CD4-positive, alpha-beta memory T cell (primary cell): Measurements from ENCODE around the gene RABGGTA. TPM values are rescaled to one million over a fixed set of nuclear protein-coding genes. Genes with fewer than 3 reads are reported as not detected.

ENCODE experiments used
- CTCF ChIA-PET: fragments of 350-600 bp; sonication (Branson Sonifier 250); formaldehyde crosslinking; loops from one replicate; lab custom pipeline; 2021; ENCODE audit warnings: inconsistent platforms; ENCODE audit not compliant: partially characterized antibody; lab: Charles Lee
- POLR2A ChIA-PET: fragments of 350-600 bp; sonication (Branson Sonifier 250); formaldehyde crosslinking; loops from one replicate; lab custom pipeline; 2021; ENCODE audit not compliant: partially characterized antibody; lab: Charles Lee
- DNase-seq, 5 donors: peaks; one replicate each; pipeline versions ENCODE4 v3.0.0 to v3.0.0-alpha.2; 2020 to 2022; ENCODE audit warnings: mixed read lengths in 1 of 5
- H3K27ac ChIP-seq: one replicate; pipeline ENCODE4 v1.7.0; 2013; ENCODE audit warnings: low read depth, low read length
- H3K27me3 ChIP-seq: 2 replicates; pipeline ENCODE4 v1.7.0; 2013; ENCODE audit warnings: mild to moderate bottlenecking, low read length, moderate library complexity; ENCODE audit not compliant: insufficient read depth
- H3K36me3 ChIP-seq: 2 replicates; pipeline ENCODE4 v1.7.0; 2013; ENCODE audit warnings: mild to moderate bottlenecking, low read length, moderate library complexity; ENCODE audit not compliant: insufficient read depth
- H3K4me1 ChIP-seq: 2 replicates; pipeline ENCODE4 v1.7.0; 2013; ENCODE audit warnings: mild to moderate bottlenecking, low read length, moderate library complexity; ENCODE audit not compliant: insufficient read depth
- H3K4me3 ChIP-seq, 2 donors: one replicate each; pipeline ENCODE4 v1.7.0; 2013; ENCODE audit warnings: low read length in 2 of 2, mild to moderate bottlenecking in 1 of 2
- H3K9me3 ChIP-seq, 2 donors: one replicate each; pipeline ENCODE4 v1.7.0; 2013; ENCODE audit warnings: low read length in 2 of 2, control low read depth in 1 of 2; ENCODE audit not compliant: control insufficient read depth in 1 of 2
- H3K27ac Mint-ChIP-seq, 7 donors: one replicate each; pipeline ENCODE4 v1.8.0; 2020 to 2021; ENCODE audit warnings: mixed read lengths in 7 of 7, mild to moderate bottlenecking in 6 of 7, inconsistent platforms in 3 of 7, moderate library complexity in 3 of 7
- H3K27me3 Mint-ChIP-seq, 2 donors: one replicate each; pipeline ENCODE4 v1.8.0; 2020 to 2021; ENCODE audit warnings: mixed read lengths in 2 of 2
- H3K36me3 Mint-ChIP-seq, 2 donors: one replicate each; pipeline ENCODE4 v1.8.0; 2020 to 2021; ENCODE audit warnings: mixed read lengths in 2 of 2, inconsistent platforms in 1 of 2, mild to moderate bottlenecking in 1 of 2
- H3K4me1 Mint-ChIP-seq, 4 donors: one replicate each; pipeline ENCODE4 v1.8.0; 2020 to 2021; ENCODE audit warnings: mixed read lengths in 4 of 4, mild to moderate bottlenecking in 1 of 4
- H3K4me3 Mint-ChIP-seq, 8 donors: one replicate each; pipeline ENCODE4 v1.8.0; 2020 to 2021; ENCODE audit warnings: mixed read lengths in 8 of 8, mild to moderate bottlenecking in 7 of 8, moderate library complexity in 6 of 8, inconsistent platforms in 3 of 8
- H3K9me3 Mint-ChIP-seq, 8 donors: one replicate each; pipeline ENCODE4 v1.8.0; 2020 to 2021; ENCODE audit warnings: mixed read lengths in 8 of 8, mild to moderate bottlenecking in 5 of 8, inconsistent platforms in 3 of 8, moderate library complexity in 1 of 8
- intact Hi-C: fragments of 100-400 bp; cut with micrococcal nuclease; formaldehyde crosslinking; loops from one replicate; pipeline ENCODE4 v1.15.1; 2023
- polyA plus RNA-seq, 2 donors: library from polyadenylated mRNA; unstranded; fragments of 300-500 nt; fragmentation: Illumina TruSeq; gene quantifications; one replicate each; pipeline ENCODE4 v1.2.3, GENCODE V29; 2021
- total RNA-seq, 2 experiments: library from RNA; stranded (reverse); gene quantifications; one replicate each; pipeline ENCODE4 v1.2.3, GENCODE V29; 2021

The RABGGTA gene
- total and polyA plus RNA-seq, 4 experiments from 2014 or later: 22.9 to 62.5 (median 44.0) TPM

DNA sequence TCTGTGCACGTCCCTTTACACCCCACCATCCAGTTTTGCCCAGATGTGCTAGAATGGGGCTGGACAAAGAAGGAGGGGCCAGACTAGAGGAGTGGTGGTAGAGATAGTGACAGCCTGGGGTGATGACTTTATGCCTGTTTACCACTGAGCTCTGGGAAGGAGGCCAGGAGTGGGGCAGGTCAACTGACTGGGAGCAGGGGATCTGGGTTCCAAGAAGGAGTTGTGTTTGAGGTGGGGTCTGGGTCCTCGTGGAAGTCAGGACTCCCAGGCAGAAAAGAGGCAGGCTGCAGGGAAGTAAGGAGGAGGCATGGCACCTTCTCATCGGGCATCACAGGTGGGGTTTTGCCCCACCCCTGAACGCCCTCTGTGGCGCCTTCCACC is 38.9 kb upstream of the RABGGTA start:
- Mint-ChIP-seq H3K4me1 (peaks cover 53 to 89% (median 67%) of the 10 kb centered on the region in 4 donors), H3K36me3 (peaks cover 24 to 28% of the 10 kb centered on the region in 2 donors), H3K27me3 (no peaks in the 10 kb centered on the region), H3K4me3 (peak overlapping the region; percentile 71 to 88 (median 86)), H3K9me3 (peaks cover 0 to 1% (median 0%) of the 10 kb centered on the region in 8 donors), H3K27ac (peak overlapping the region; percentile 81 to 96 (median 93))
- peak overlapping the region; percentile 72 for H3K27ac ChIP-seq
- H3K36me3 ChIP-seq: peaks cover 25% of the 10 kb centered on the region
- ChIA-PET CTCF (interaction anchor here (0.7 to 18.5 kb wide), 11 partner anchors 11 to 230 kb away, joined by 3 to 556 read pairs (median 33); partner anchors contain the start of genes ADCY4, DHRS1, MDP1 and NOP9), POLR2A (interaction anchor here (0.6 to 8.5 kb wide), 25 partner anchors 10 to 229 kb away, joined by 3 to 108 read pairs (median 6); partner anchors contain the start of genes CBLN3, CHMP4A, DCAF11 and DHRS1)
- no peaks in the 10 kb centered on the region for H3K9me3 ChIP-seq
- peaks cover 69% of the 10 kb centered on the region for H3K4me1 ChIP-seq
- peak in 1 of 5 donors; percentile 34 for DNase-seq
- peak overlapping the region; percentile 32 to 58 for H3K4me3 ChIP-seq
- H3K27me3 ChIP-seq: no peaks in the 10 kb centered on the region
- intact Hi-C loops: loop anchor here (1.0 to 5.0 kb wide), 2 partner anchors 11 to 122 kb away; partner anchors contain the start of genes DHRS1 and NOP9

DNA sequence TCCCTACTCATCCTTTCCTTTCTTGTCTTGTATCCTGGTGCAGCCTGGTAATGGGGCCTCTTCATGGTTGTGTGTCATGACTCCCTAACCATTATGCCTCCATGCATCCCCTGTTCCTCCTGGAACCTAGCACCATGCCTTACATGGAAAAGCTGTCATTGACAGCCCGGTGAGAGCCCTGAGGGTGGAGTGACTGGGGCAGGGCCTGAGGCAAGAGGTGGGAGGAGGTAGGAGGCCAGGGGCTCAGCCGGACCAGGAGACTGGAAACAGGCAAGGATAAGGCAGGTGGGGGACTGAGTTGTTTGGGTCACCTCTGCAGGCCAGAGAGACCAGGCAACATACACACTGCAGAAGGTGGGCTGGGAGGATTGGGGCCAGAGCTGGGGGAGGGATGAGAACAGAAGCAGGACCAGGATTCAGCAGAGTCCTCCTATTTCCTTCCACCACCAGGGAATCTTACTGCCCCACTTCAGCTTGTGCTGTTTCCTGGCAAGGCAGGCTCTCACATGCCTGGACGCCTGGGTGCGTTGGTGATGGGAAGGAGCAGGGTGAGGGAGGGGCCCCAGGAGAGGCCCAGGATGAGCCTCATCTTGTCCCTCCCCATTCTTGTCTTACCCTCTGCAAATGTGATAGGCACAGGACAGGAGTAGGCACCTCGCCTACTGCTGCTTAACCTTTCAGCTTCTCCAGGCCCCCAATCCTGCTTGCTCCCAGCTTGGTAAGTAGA is 38.3 kb upstream of the RABGGTA start, which contains the start of gene LTB4R2:
Gene LTB4R2, plus strand, starts transcription at position 603 of the 727 bp plus-strand sequence. CDS start 525 bp downstream, outside the sequence.
- no peak for DNase-seq
- Mint-ChIP-seq H3K9me3 (peaks cover 0 to 1% (median 0%) of the 10 kb centered on the region in 8 donors), H3K27me3 (no peaks in the 10 kb centered on the region), H3K4me1 (peaks cover 47 to 87% (median 62%) of the 10 kb centered on the region in 4 donors), H3K36me3 (peaks cover 29 to 34% of the 10 kb centered on the region in 2 donors), H3K4me3 (peak within 1 kb of the TSS; percentile 83 to 89 (median 87)), H3K27ac (peak within 1 kb of the TSS; percentile 81 to 96 (median 93))
- CTCF ChIA-PET: interaction anchor here (0.7 to 18.5 kb wide), 14 partner anchors 8 to 229 kb away, joined by 3 to 556 read pairs (median 28); partner anchors contain the start of genes ADCY4, CBLN3, DHRS1 and KHNYN
- intact Hi-C loops: loop anchor here (1.0 to 5.0 kb wide), 2 partner anchors 10 to 123 kb away; partner anchors contain the start of genes DHRS1 and NOP9
- Histone ChIP-seq H3K9me3 (no peaks in the 10 kb centered on the region), H3K27ac (peak within 1 kb of the TSS; percentile 72), H3K27me3 (no peaks in the 10 kb centered on the region), H3K4me3 (peak within 1 kb of the TSS; percentile 32 to 58), H3K36me3 (peaks cover 31% of the 10 kb centered on the region), H3K4me1 (peaks cover 63% of the 10 kb centered on the region)
- POLR2A ChIA-PET: interaction anchor here (0.6 to 8.5 kb wide), 21 partner anchors 10 to 195 kb away, joined by 3 to 108 read pairs (median 11); partner anchors contain the start of genes CBLN3, CHMP4A, DCAF11 and DHRS1

DNA sequence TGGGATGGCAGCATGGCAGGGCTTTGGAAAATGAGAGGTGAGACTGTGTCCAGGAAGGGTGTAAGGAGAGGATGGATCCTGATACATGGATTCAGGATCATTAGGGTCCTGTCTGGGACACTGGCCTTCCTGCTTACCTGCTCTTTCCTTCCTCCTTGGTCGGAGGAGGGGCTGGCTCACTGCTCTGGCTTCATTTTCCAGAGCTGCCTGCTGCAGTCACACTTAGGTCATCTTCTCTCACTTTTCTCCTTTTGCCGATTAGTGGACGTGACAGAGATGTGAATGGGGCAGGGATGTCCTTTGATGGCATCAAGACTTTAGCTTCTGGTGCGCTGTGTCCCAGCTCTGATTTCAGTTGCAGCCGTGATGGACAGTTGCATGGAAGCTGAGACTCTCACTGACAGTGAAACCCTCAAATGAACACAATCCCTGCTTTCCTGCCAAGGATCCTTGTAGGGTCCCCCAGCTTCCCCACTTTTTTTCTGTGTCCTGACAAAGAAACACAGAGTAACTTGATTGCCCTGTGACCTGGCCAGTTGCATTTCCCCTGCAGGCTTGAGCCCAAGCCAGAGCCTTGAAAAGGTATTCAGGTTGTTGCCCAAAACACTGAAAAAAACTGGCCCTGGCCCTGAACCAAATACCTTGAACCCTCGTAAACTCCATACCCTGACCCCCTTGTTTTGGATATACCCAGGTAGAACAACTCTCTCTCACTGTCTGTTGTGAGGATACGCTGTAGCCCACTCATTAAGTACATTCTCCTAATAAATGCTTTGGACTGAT is 37.1 kb upstream of the RABGGTA start:
- intact Hi-C loops: loop anchor here (1.0 kb wide), 1 partner anchor 37 kb away; the partner anchor contains the start of gene RABGGTA
- Mint-ChIP-seq H3K4me1 (peaks cover 36 to 75% (median 51%) of the 10 kb centered on the region in 4 donors), H3K9me3 (peaks cover 0 to 1% (median 0%) of the 10 kb centered on the region in 8 donors)

DNA sequence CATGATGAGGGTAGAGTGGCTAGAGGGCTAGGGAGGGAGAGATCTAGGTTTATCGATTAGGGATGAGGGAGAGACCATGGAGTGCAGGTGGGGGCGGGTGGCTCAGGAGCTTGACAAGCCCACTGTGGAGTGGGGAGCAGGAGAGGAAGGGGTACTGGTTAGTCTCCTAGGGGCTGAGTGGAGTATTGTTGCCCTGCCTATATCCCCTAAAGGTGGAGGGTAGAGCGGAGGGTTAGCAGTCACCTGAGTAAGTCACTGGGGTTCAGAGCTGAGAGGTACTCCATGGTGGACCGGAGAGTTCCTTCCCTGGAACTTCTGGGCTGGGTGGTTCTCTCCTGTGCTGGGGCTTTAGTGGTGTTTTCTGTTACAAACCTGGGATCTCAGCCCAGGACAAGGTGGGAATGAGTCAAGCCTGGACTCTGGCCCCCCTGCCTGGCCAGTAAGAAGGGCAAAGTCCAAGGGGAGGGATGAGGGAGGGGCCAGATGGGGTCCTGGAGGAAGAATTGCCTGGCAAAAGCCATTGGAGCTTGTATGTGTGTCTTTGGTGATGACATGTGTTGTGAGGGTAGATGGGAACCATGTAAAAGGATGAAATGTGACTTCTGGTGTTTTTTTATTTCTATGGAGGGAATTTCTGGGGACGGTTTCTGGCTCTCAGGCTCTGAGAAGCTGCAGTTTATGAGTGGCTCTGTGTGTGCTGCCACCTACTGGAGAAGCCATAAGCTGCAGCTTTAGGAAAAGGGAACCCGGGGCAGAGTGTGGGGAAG is 36.4 kb upstream of the RABGGTA start, which contains the start of gene CIDEB:
Gene CIDEB, minus strand, starts transcription at position 403 of the 767 bp plus-strand sequence. Its CDS starts 119 bp downstream, at position 284.
- Mint-ChIP-seq H3K27me3 (no peaks in the 10 kb centered on the region), H3K9me3 (peaks cover 0 to 1% (median 0%) of the 10 kb centered on the region in 8 donors), H3K4me1 (peaks cover 29 to 70% (median 46%) of the 10 kb centered on the region in 4 donors), H3K27ac (peak within 1 kb of the TSS; percentile 52 to 96 (median 90)), H3K4me3 (peak within 1 kb of the TSS in 7 of 8 donors; percentile 1 to 79 (median 35)), H3K36me3 (peaks cover 42 to 53% of the 10 kb centered on the region in 2 donors)
- POLR2A ChIA-PET: interaction anchor here (0.8 to 8.5 kb wide), 21 partner anchors 8 to 193 kb away, joined by 3 to 108 read pairs (median 4); partner anchors contain the start of genes ADCY4, CBLN3, CHMP4A and DCAF11
- CTCF ChIA-PET: interaction anchor here (0.6 to 18.5 kb wide), 42 partner anchors 9 to 301 kb away, joined by 3 to 556 read pairs (median 4); partner anchors contain the start of genes ADCY4, CBLN3, CHMP4A and DCAF11
- intact Hi-C loops: loop anchor here (1.0 kb wide), 1 partner anchor 36 kb away; the partner anchor contains the start of gene RABGGTA
- no peak within 1 kb of the TSS for H3K4me3 ChIP-seq
- H3K36me3 ChIP-seq: peaks cover 50% of the 10 kb centered on the region
- peak; percentile 53 to 62 (median 58) for DNase-seq
- no peaks in the 10 kb centered on the region for H3K9me3 ChIP-seq
- peak within 1 kb of the TSS; percentile 72 for H3K27ac ChIP-seq
- no peaks in the 10 kb centered on the region for H3K27me3 ChIP-seq
- H3K4me1 ChIP-seq: peaks cover 44% of the 10 kb centered on the region

More for the DNA sequence above, 37.1 kb upstream of the RABGGTA start:
- DNase-seq: no peak
- peaks cover 43% of the 10 kb centered on the region for H3K36me3 ChIP-seq
- H3K9me3 ChIP-seq: no peaks in the 10 kb centered on the region
- Mint-ChIP-seq H3K36me3 (peaks cover 41 to 46% of the 10 kb centered on the region in 2 donors), H3K4me3 (peak overlapping the region; percentile 1 to 79 (median 44)), H3K27ac (peak overlapping the region; percentile 52 to 96 (median 84)), H3K27me3 (no peaks in the 10 kb centered on the region)
- H3K27ac ChIP-seq: peak overlapping the region; percentile 72
- no peaks in the 10 kb centered on the region for H3K27me3 ChIP-seq
- ChIA-PET CTCF (interaction anchor here (0.5 to 18.5 kb wide), 40 partner anchors 9 to 1449 kb away, joined by 3 to 556 read pairs (median 5); partner anchors contain the start of genes ADCY4, CBLN3, CHMP4A and DCAF11), POLR2A (interaction anchor here (0.7 to 8.5 kb wide), 20 partner anchors 9 to 193 kb away, joined by 3 to 108 read pairs (median 6); partner anchors contain the start of genes ADCY4, CBLN3, CHMP4A and DCAF11)
- H3K4me3 ChIP-seq: no peak overlapping the region
- H3K4me1 ChIP-seq: peaks cover 52% of the 10 kb centered on the region

DNA sequence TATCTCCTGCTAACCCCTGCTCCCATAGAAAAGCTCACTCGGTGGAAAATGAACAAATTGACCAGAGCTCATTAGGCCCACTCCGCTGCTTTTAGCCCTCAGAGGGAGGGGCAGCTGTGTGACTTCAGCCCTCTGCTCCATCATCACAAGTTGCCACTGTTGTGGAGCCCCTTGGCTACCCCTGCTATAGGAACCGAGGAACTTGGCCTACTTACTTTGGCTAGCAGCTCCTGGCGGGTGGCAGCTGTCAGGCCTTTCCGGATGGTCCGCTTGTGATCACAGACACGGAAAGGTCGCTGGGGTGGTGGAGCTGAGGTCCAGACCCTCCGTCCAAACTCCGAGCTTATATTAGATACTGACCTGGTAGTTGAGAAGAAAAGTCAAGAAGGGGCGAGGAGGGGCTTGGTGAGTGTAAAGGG is 35.8 kb upstream of the RABGGTA start:
- Mint-ChIP-seq H3K4me3 (no peak overlapping the region), H3K27me3 (no peaks in the 10 kb centered on the region), H3K9me3 (peaks cover 0 to 1% (median 0%) of the 10 kb centered on the region in 8 donors), H3K36me3 (peaks cover 48 to 59% of the 10 kb centered on the region in 2 donors), H3K4me1 (peaks cover 29 to 70% (median 43%) of the 10 kb centered on the region in 4 donors), H3K27ac (peak overlapping the region; percentile 11 to 90 (median 52))
- H3K4me3 ChIP-seq: no peak overlapping the region
- no peak for DNase-seq
- H3K27ac ChIP-seq: no peak overlapping the region
- no peaks in the 10 kb centered on the region for H3K9me3 ChIP-seq
- H3K4me1 ChIP-seq: peaks cover 38% of the 10 kb centered on the region
- ChIA-PET CTCF (interaction anchor here (0.7 to 18.5 kb wide), 22 partner anchors 8 to 199 kb away, joined by 3 to 556 read pairs (median 12); partner anchors contain the start of genes ADCY4, CBLN3, CHMP4A and DHRS1), POLR2A (interaction anchor here (0.8 to 8.5 kb wide), 12 partner anchors 10 to 192 kb away, joined by 3 to 108 read pairs (median 8); partner anchors contain the start of genes ADCY4, DCAF11, MDP1 and NRL)
- intact Hi-C loops: no loop called here
- H3K36me3 ChIP-seq: peaks cover 56% of the 10 kb centered on the region
- no peaks in the 10 kb centered on the region for H3K27me3 ChIP-seq
